ENCODE measurements around the gene KCND2. TPM values are rescaled to one million over a fixed set of nuclear protein-coding genes. Genes with fewer than 3 reads are reported as not detected.

KCND2 gene
- total RNA-seq, 2 experiments from 2014 or later: not detected

- TF ChIP-seq, protein P1, sequence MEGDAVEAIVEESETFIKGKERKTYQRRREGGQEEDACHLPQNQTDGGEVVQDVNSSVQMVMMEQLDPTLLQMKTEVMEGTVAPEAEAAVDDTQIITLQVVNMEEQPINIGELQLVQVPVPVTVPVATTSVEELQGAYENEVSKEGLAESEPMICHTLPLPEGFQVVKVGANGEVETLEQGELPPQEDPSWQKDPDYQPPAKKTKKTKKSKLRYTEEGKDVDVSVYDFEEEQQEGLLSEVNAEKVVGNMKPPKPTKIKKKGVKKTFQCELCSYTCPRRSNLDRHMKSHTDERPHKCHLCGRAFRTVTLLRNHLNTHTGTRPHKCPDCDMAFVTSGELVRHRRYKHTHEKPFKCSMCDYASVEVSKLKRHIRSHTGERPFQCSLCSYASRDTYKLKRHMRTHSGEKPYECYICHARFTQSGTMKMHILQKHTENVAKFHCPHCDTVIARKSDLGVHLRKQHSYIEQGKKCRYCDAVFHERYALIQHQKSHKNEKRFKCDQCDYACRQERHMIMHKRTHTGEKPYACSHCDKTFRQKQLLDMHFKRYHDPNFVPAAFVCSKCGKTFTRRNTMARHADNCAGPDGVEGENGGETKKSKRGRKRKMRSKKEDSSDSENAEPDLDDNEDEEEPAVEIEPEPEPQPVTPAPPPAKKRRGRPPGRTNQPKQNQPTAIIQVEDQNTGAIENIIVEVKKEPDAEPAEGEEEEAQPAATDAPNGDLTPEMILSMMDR (conservative IDR thresholded peaks at IDR 0.05; ENCODE audit: low read length): no peak
- TF ChIP-seq EZH2phosphoT487 (IDR thresholded peaks at IDR 0.05; ENCODE audit: borderline replicate concordance, low read depth, low read length): no peak
- BruUV-seq (replicated peaks): no TSS peak
- intact Hi-C loops (cut with micrococcal nuclease; ENCODE audit: unreplicated experiment): no loop called here
- H3K9me3 ChIP-seq (ENCODE audit: low read length): no peaks in the 10 kb centered on the region
- H3K36me3 ChIP-seq (ENCODE audit: insufficient read depth, low read length): no peaks in the 10 kb centered on the region
- H4K20me1 ChIP-seq (ENCODE audit: insufficient read depth, low read length): no peaks in the 10 kb centered on the region
- H3K27ac ChIP-seq (ENCODE audit: low read depth, low read length, poor library complexity, severe bottlenecking): no peak overlapping the region
- H3K4me1 ChIP-seq (ENCODE audit: insufficient read depth, low read length, poor library complexity, severe bottlenecking): no peaks in the 10 kb centered on the region
- no peak for DNase-seq (ENCODE audit: low spot score)
- H3K9me2 ChIP-seq (ENCODE audit: insufficient read depth, low read length): no peaks in the 10 kb centered on the region
- no peaks in the 10 kb centered on the region for H3K79me2 ChIP-seq (ENCODE audit: insufficient read depth, low read depth, low read length)
- CTCF ChIA-PET (ENCODE audit: unreplicated experiment): no interaction called here
- H2AFZ ChIP-seq (ENCODE audit: low read length): no peak overlapping the region
- POLR2A ChIA-PET: no interaction called here
- no peak overlapping the region for H3K4me2 ChIP-seq (ENCODE audit: low read length)
- no peak overlapping the region for H3K4me3 ChIP-seq (ENCODE audit: low read depth, low read length, poor library complexity, severe bottlenecking)
Measured at GRCh38 chr7:120320218-120320961, 47.4 kb downstream of the KCND2 start.

DNA sequence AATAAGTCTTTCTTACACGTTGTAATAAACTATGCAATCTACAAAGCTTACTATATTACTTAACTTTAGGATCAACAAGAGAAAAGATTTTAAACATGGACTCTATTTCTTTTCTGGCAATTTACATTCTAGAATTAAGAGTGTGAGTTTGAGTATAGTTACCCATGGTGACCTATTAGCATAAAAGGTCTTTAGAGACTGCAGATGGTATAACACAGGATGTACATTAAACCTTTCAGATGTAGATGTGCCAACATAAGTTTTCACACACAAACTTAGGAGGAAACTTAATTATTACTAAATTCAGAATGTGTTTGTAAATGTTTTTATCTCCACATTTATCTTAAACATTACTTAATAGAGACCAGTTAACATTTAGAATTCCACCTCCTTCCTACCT lies 54.1 kb downstream of the KCND2 start:
- no peaks in the 10 kb centered on the region for H3K4me1 ChIP-seq (ENCODE audit: insufficient read depth, low read length, poor library complexity, severe bottlenecking)
- H3K36me3 ChIP-seq (ENCODE audit: insufficient read depth, low read length): no peaks in the 10 kb centered on the region
- intact Hi-C loops (cut with micrococcal nuclease; ENCODE audit: unreplicated experiment): no loop called here
- no peak overlapping the region for H2AFZ ChIP-seq (ENCODE audit: low read length)
- H4K20me1 ChIP-seq (ENCODE audit: insufficient read depth, low read length): no peaks in the 10 kb centered on the region
- TF ChIP-seq, protein P1 (conservative IDR thresholded peaks at IDR 0.05; ENCODE audit: low read length): no peak
- no peak for TF ChIP-seq EZH2phosphoT487 (IDR thresholded peaks at IDR 0.05; ENCODE audit: borderline replicate concordance, low read depth, low read length)
- CTCF ChIA-PET (ENCODE audit: unreplicated experiment): no interaction called here
- no peaks in the 10 kb centered on the region for H3K9me2 ChIP-seq (ENCODE audit: insufficient read depth, low read length)
- H3K4me2 ChIP-seq (ENCODE audit: low read length): no peak overlapping the region
- no peak overlapping the region for H3K27ac ChIP-seq (ENCODE audit: low read depth, low read length, poor library complexity, severe bottlenecking)
- POLR2A ChIA-PET: no interaction called here
- BruUV-seq (replicated peaks): no TSS peak
- H3K4me3 ChIP-seq (ENCODE audit: low read depth, low read length, poor library complexity, severe bottlenecking): no peak overlapping the region
- no peak for DNase-seq (ENCODE audit: low spot score)
- no peaks in the 10 kb centered on the region for H3K79me2 ChIP-seq (ENCODE audit: insufficient read depth, low read depth, low read length)
- no peaks in the 10 kb centered on the region for H3K9me3 ChIP-seq (ENCODE audit: low read length)

GRCh38 chr7:120332433-120332832 lies 59.5 kb downstream of the KCND2 start:
- no peaks in the 10 kb centered on the region for H3K36me3 ChIP-seq (ENCODE audit: insufficient read depth, low read length)
- no peak overlapping the region for H3K4me3 ChIP-seq (ENCODE audit: low read depth, low read length, poor library complexity, severe bottlenecking)
- no TSS peak for BruUV-seq (replicated peaks)
- intact Hi-C loops (cut with micrococcal nuclease; ENCODE audit: unreplicated experiment): no loop called here
- H3K4me1 ChIP-seq (ENCODE audit: insufficient read depth, low read length, poor library complexity, severe bottlenecking): no peaks in the 10 kb centered on the region
- no peak overlapping the region for H3K27ac ChIP-seq (ENCODE audit: low read depth, low read length, poor library complexity, severe bottlenecking)
- CTCF ChIA-PET (ENCODE audit: unreplicated experiment): no interaction called here
- no peaks in the 10 kb centered on the region for H4K20me1 ChIP-seq (ENCODE audit: insufficient read depth, low read length)
- POLR2A ChIA-PET: no interaction called here
- H3K9me2 ChIP-seq (ENCODE audit: insufficient read depth, low read length): no peaks in the 10 kb centered on the region
- no peak for TF ChIP-seq EZH2phosphoT487 (IDR thresholded peaks at IDR 0.05; ENCODE audit: borderline replicate concordance, low read depth, low read length)
- TF ChIP-seq, protein P1 (conservative IDR thresholded peaks at IDR 0.05; ENCODE audit: low read length): no peak
- no peak for DNase-seq (ENCODE audit: low spot score)
- no peak overlapping the region for H3K4me2 ChIP-seq (ENCODE audit: low read length)
- no peak overlapping the region for H2AFZ ChIP-seq (ENCODE audit: low read length)
- no peaks in the 10 kb centered on the region for H3K9me3 ChIP-seq (ENCODE audit: low read length)
- H3K79me2 ChIP-seq (ENCODE audit: insufficient read depth, low read depth, low read length): no peaks in the 10 kb centered on the region
